ENCODE results near the gene HOXC6.

GRCh38 chr12:53994009-53994263 is 34.3 kb upstream of the HOXC6 start:
- TF ChIP-seq CTCF (conservative IDR thresholded peaks at IDR 0.05; ENCODE audit: low read depth, low read length) (no peak), EZH2 (IDR thresholded peaks at IDR 0.05; ENCODE audit: low read length, unreplicated experiment) (no peak)

Data from PC-3 (cell line).